ENCODE results near the gene MRPS27.

MRPS27 gene

GRCh38 chr5:72256536-72256935, 63.5 kb downstream of the MRPS27 start:
- Histone ChIP-seq H3K36me3 (ENCODE audit: control insufficient read depth, insufficient read depth, low read length) (peaks cover 3% of the 10 kb centered on the region; the same call in 1 of the 2 replicates), H3K9ac (ENCODE audit: low read length) (no peak overlapping the region), H3K4me1 (ENCODE audit: control insufficient read depth, insufficient read depth, low read length) (no peaks in the 10 kb centered on the region)

DNA sequence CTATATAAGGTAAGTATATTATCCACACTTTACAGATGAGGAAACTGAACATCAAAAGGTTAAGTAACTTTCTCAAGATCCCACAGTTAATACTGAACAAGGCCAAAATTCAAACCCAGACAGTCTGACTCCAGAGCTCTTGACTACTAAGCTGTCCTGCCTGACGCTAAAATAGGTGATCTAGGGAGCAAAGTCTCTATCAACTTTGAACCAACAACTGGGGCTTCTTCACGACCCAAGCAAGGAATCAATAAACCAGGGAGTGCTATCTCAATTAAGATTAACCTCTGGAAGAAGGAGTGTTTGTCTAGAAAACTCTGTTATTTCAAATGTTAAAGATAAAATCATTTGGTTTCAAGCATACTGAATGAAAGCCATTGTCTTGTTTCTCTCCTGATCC, 64.4 kb downstream of the MRPS27 start:
- Histone ChIP-seq H3K9ac (ENCODE audit: low read length) (no peak overlapping the region), H3K27ac (ENCODE audit: low read depth, low read length) (no peak overlapping the region), H3K9me3 (ENCODE audit: control insufficient read depth, insufficient read depth, low read depth, low read length) (no peaks in the 10 kb centered on the region), H3K27me3 (ENCODE audit: control insufficient read depth, insufficient read depth, low read length) (no peaks in the 10 kb centered on the region), H3K4me1 (ENCODE audit: control insufficient read depth, insufficient read depth, low read length) (no peaks in the 10 kb centered on the region), H3K36me3 (ENCODE audit: control insufficient read depth, insufficient read depth, low read length) (peaks cover 3% of the 10 kb centered on the region; the same call in 1 of the 2 replicates), H3K4me3 (ENCODE audit: low read depth, low read length) (no peak overlapping the region)

More at GRCh38 chr5:72256536-72256935, 63.5 kb downstream of the MRPS27 start:
- Histone ChIP-seq H3K4me3 (ENCODE audit: low read depth, low read length) (no peak overlapping the region), H3K9me3 (ENCODE audit: control insufficient read depth, insufficient read depth, low read depth, low read length) (no peaks in the 10 kb centered on the region), H3K27me3 (ENCODE audit: control insufficient read depth, insufficient read depth, low read length) (no peaks in the 10 kb centered on the region), H3K27ac (ENCODE audit: low read depth, low read length) (no peak overlapping the region)

GRCh38 chr5:72255237-72255636, 64.8 kb downstream of the MRPS27 start:
- no peak overlapping the region for H3K27ac ChIP-seq (ENCODE audit: low read depth, low read length)
- H3K36me3 ChIP-seq (ENCODE audit: control insufficient read depth, insufficient read depth, low read length) = peaks cover 3% of the 10 kb centered on the region; the same call in 1 of the 2 replicates
- no peaks in the 10 kb centered on the region for H3K4me1 ChIP-seq (ENCODE audit: control insufficient read depth, insufficient read depth, low read length)
- H3K9me3 ChIP-seq (ENCODE audit: control insufficient read depth, insufficient read depth, low read depth, low read length) = no peaks in the 10 kb centered on the region
- H3K9ac ChIP-seq (ENCODE audit: low read length) = no peak overlapping the region
- no peak overlapping the region for H3K4me3 ChIP-seq (ENCODE audit: low read depth, low read length)
- no peaks in the 10 kb centered on the region for H3K27me3 ChIP-seq (ENCODE audit: control insufficient read depth, insufficient read depth, low read length)

DNA sequence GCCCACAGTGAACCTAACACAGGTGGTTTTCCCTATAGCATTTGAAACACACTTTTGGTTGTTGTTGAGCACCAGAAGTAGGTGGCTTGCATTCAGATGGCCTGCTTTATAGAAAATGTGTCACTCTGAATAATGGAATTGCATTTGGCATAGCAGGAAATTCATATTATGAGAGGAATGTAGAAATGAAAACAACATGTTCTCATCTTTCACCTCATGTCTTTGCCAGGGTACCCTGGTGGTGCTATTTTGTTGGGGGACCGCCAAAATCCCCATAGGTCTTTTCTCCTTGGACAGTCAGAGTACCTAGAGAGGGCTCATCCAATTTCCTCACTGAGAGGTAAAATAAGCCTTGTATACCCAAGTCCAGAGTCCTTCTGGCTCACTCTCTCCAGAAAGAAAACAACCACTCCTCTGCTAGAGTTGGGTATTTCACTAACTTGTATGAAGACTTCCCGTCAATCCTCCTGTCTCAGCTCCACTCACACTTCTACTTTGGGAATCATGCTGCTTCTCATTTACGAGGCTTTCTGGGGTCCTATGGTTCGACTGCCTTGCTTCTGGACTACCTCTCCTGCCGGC, 67.4 kb downstream of the MRPS27 start:
- peaks cover 7% of the 10 kb centered on the region for H3K4me1 ChIP-seq (ENCODE audit: control insufficient read depth, insufficient read depth, low read length)
- no peaks in the 10 kb centered on the region for H3K27me3 ChIP-seq (ENCODE audit: control insufficient read depth, insufficient read depth, low read length)
- H3K36me3 ChIP-seq (ENCODE audit: control insufficient read depth, insufficient read depth, low read length) = peaks cover 3% of the 10 kb centered on the region; the same call in 1 of the 2 replicates
- H3K9ac ChIP-seq (ENCODE audit: low read length) = no peak overlapping the region
- no peak overlapping the region for H3K4me3 ChIP-seq (ENCODE audit: low read depth, low read length)
- no peak overlapping the region for H3K27ac ChIP-seq (ENCODE audit: low read depth, low read length)
- H3K9me3 ChIP-seq (ENCODE audit: control insufficient read depth, insufficient read depth, low read depth, low read length) = no peaks in the 10 kb centered on the region

DNA sequence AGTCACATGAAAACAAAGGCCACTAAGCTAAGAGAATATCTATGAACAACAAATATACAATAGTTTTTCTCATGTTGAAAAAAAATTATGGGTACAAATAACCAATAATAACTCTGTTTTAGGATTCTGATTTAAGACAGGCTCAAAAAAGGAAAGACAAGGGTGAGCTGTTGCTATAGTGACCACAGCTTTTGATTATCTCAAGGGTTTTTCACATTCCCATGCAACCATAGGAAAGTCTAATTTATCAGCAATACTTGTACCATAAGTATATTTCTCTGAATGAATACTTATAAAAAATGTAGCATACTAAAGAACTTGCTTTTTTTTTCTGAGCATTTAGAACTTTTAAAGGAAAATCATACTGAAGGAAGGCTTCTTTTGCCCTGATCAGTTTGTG, 68.0 kb downstream of the MRPS27 start:
- H3K9ac ChIP-seq (ENCODE audit: low read length) = no peak overlapping the region
- H3K4me1 ChIP-seq (ENCODE audit: control insufficient read depth, insufficient read depth, low read length) = peaks cover 7% of the 10 kb centered on the region
- H3K9me3 ChIP-seq (ENCODE audit: control insufficient read depth, insufficient read depth, low read depth, low read length) = no peaks in the 10 kb centered on the region
- H3K4me3 ChIP-seq (ENCODE audit: low read depth, low read length) = no peak overlapping the region
- H3K27me3 ChIP-seq (ENCODE audit: control insufficient read depth, insufficient read depth, low read length) = no peaks in the 10 kb centered on the region
- H3K27ac ChIP-seq (ENCODE audit: low read depth, low read length) = no peak overlapping the region
- peaks cover 3% of the 10 kb centered on the region; the same call in 1 of the 2 replicates for H3K36me3 ChIP-seq (ENCODE audit: control insufficient read depth, insufficient read depth, low read length)

GRCh38 chr5:72251386-72251785, 68.7 kb downstream of the MRPS27 start:
- H3K9ac ChIP-seq (ENCODE audit: low read length) = no peak overlapping the region
- no peak overlapping the region for H3K4me3 ChIP-seq (ENCODE audit: low read depth, low read length)
- no peaks in the 10 kb centered on the region for H3K9me3 ChIP-seq (ENCODE audit: control insufficient read depth, insufficient read depth, low read depth, low read length)
- H3K4me1 ChIP-seq (ENCODE audit: control insufficient read depth, insufficient read depth, low read length) = peaks cover 10% of the 10 kb centered on the region
- peaks cover 3% of the 10 kb centered on the region; the same call in 1 of the 2 replicates for H3K36me3 ChIP-seq (ENCODE audit: control insufficient read depth, insufficient read depth, low read length)
- no peak overlapping the region for H3K27ac ChIP-seq (ENCODE audit: low read depth, low read length)
- no peaks in the 10 kb centered on the region for H3K27me3 ChIP-seq (ENCODE audit: control insufficient read depth, insufficient read depth, low read length)

DNA sequence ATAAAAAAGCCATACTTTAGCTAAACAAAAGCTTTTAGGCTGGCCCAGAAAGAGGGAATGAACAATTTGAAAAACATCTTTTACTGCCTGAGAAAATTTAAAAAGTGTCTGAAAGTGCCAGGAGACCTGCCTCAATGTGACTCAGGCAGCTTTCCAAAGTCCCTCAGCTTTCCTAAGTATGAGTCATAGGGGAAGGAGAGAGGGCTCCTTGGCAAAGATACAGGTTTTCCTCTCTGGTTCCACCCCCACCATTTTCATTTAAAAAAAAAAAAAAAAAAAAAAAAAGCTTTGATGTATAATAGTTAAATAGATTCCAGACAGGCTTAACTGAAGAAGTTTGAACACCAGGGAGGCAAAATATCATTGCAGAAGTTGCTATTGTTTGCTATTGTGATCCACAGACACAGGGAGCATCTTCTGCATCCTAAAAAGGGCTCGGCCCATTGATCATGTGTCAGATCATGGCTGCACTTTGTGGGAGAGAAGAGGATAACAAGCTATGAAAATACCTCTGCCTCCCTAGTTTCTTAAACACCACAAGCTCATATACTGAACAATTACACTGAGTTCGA, 71.5 kb downstream of the MRPS27 start:
- Histone ChIP-seq H3K4me3 (ENCODE audit: low read depth, low read length) (no peak overlapping the region), H3K9ac (ENCODE audit: low read length) (no peak overlapping the region), H3K27ac (ENCODE audit: low read depth, low read length) (peak overlapping the region; percentile 22; the same call in 1 of the 2 replicates), H3K27me3 (ENCODE audit: control insufficient read depth, insufficient read depth, low read length) (no peaks in the 10 kb centered on the region), H3K36me3 (ENCODE audit: control insufficient read depth, insufficient read depth, low read length) (peaks cover 3% of the 10 kb centered on the region; the same call in 1 of the 2 replicates), H3K9me3 (ENCODE audit: control insufficient read depth, insufficient read depth, low read depth, low read length) (no peaks in the 10 kb centered on the region), H3K4me1 (ENCODE audit: control insufficient read depth, insufficient read depth, low read length) (peaks cover 15% of the 10 kb centered on the region)

GRCh38 chr5:72246954-72247442, 73.0 kb downstream of the MRPS27 start:
- Histone ChIP-seq H3K9me3 (ENCODE audit: control insufficient read depth, insufficient read depth, low read depth, low read length) (no peaks in the 10 kb centered on the region), H3K27me3 (ENCODE audit: control insufficient read depth, insufficient read depth, low read length) (no peaks in the 10 kb centered on the region), H3K9ac (ENCODE audit: low read length) (no peak overlapping the region), H3K36me3 (ENCODE audit: control insufficient read depth, insufficient read depth, low read length) (no peaks in the 10 kb centered on the region), H3K27ac (ENCODE audit: low read depth, low read length) (no peak overlapping the region), H3K4me3 (ENCODE audit: low read depth, low read length) (no peak overlapping the region), H3K4me1 (ENCODE audit: control insufficient read depth, insufficient read depth, low read length) (peaks cover 25% of the 10 kb centered on the region)

GRCh38 chr5:72245951-72246532, 74.0 kb downstream of the MRPS27 start:
- Histone ChIP-seq H3K4me1 (ENCODE audit: control insufficient read depth, insufficient read depth, low read length) (peaks cover 33% of the 10 kb centered on the region), H3K27me3 (ENCODE audit: control insufficient read depth, insufficient read depth, low read length) (no peaks in the 10 kb centered on the region), H3K9me3 (ENCODE audit: control insufficient read depth, insufficient read depth, low read depth, low read length) (no peaks in the 10 kb centered on the region), H3K27ac (ENCODE audit: low read depth, low read length) (no peak overlapping the region; the same call in 1 of the 2 replicates), H3K4me3 (ENCODE audit: low read depth, low read length) (no peak overlapping the region), H3K36me3 (ENCODE audit: control insufficient read depth, insufficient read depth, low read length) (no peaks in the 10 kb centered on the region), H3K9ac (ENCODE audit: low read length) (no peak overlapping the region)

DNA sequence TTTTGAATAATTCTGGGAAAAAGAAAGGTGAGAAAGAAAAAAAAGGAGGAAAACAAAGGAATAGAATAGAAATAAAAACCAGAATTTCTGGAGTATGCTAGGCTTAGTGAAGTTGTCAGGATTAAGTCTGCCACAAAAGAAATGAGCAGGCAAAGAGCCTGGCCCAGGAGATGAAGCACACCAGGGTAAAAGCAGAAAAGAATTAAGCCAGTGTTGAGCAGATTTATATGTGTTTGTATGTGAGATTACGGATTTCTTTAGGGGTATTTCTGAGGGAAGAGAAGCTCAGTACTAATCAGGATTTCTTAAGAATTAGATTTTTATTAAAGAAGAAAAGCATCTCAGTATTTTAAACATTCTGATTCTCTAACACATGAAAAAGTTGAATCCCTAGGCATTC, 74.5 kb downstream of the MRPS27 start:
- Histone ChIP-seq H3K27me3 (ENCODE audit: control insufficient read depth, insufficient read depth, low read length) (no peaks in the 10 kb centered on the region), H3K9me3 (ENCODE audit: control insufficient read depth, insufficient read depth, low read depth, low read length) (no peaks in the 10 kb centered on the region), H3K9ac (ENCODE audit: low read length) (no peak overlapping the region), H3K4me3 (ENCODE audit: low read depth, low read length) (no peak overlapping the region), H3K4me1 (ENCODE audit: control insufficient read depth, insufficient read depth, low read length) (peaks cover 33% of the 10 kb centered on the region), H3K36me3 (ENCODE audit: control insufficient read depth, insufficient read depth, low read length) (no peaks in the 10 kb centered on the region), H3K27ac (ENCODE audit: low read depth, low read length) (no peak overlapping the region; the same call in 1 of the 2 replicates)

GRCh38 chr5:72244862-72245371, 75.1 kb downstream of the MRPS27 start:
- Histone ChIP-seq H3K27me3 (ENCODE audit: control insufficient read depth, insufficient read depth, low read length) (no peaks in the 10 kb centered on the region), H3K4me3 (ENCODE audit: low read depth, low read length) (no peak overlapping the region), H3K36me3 (ENCODE audit: control insufficient read depth, insufficient read depth, low read length) (no peaks in the 10 kb centered on the region), H3K9me3 (ENCODE audit: control insufficient read depth, insufficient read depth, low read depth, low read length) (no peaks in the 10 kb centered on the region), H3K9ac (ENCODE audit: low read length) (no peak overlapping the region), H3K4me1 (ENCODE audit: control insufficient read depth, insufficient read depth, low read length) (peaks cover 33% of the 10 kb centered on the region), H3K27ac (ENCODE audit: low read depth, low read length) (no peak overlapping the region)

Measured in HUES6 (cell line).